ENCODE data around the gene ZNRF2.

ZNRF2 gene

GRCh38 chr7:30284298-30285066, at the start of gene ZNRF2:
TSS of gene ZNRF2 (plus strand) at chr7:30284597. CDS start at chr7:30285358, 761 bp downstream.
- peak; percentile 99 for DNase-seq (ENCODE audit: low read depth)

- no peak for DNase-seq (ENCODE audit: low read depth)
Measured at GRCh38 chr7:30237271-30237695, 47.1 kb upstream of the ZNRF2 start.

GRCh38 chr7:30238721-30239441, 45.5 kb upstream of the ZNRF2 start:
- no peak for DNase-seq (ENCODE audit: low read depth)

- no peak for DNase-seq (ENCODE audit: low read depth)
Measured at GRCh38 chr7:30240106-30240800, 44.1 kb upstream of the ZNRF2 start.

- DNase-seq (ENCODE audit: low read depth), result no peak
Measured at GRCh38 chr7:30241767-30242166, 42.6 kb upstream of the ZNRF2 start.

GRCh38 chr7:30244340-30244739, 40.1 kb upstream of the ZNRF2 start:
- DNase-seq (ENCODE audit: low read depth), result no peak

GRCh38 chr7:30245913-30246312, 38.5 kb upstream of the ZNRF2 start:
- no peak for DNase-seq (ENCODE audit: low read depth)

- no peak for DNase-seq (ENCODE audit: low read depth)
Measured at GRCh38 chr7:30246392-30246791, 38.0 kb upstream of the ZNRF2 start.

GRCh38 chr7:30247541-30248401, 36.6 kb upstream of the ZNRF2 start:
- DNase-seq (ENCODE audit: low read depth), result no peak

- no peak for DNase-seq (ENCODE audit: low read depth)
Measured at GRCh38 chr7:30249316-30249715, 35.1 kb upstream of the ZNRF2 start.

- DNase-seq (ENCODE audit: low read depth), result no peak
Measured at GRCh38 chr7:30249986-30250774, 34.2 kb upstream of the ZNRF2 start.

GRCh38 chr7:30251708-30252329, 32.6 kb upstream of the ZNRF2 start:
- no peak for DNase-seq (ENCODE audit: low read depth)

GRCh38 chr7:30252885-30253795, 31.3 kb upstream of the ZNRF2 start:
- DNase-seq (ENCODE audit: low read depth), result no peak

GRCh38 chr7:30253796-30254165, 30.6 kb upstream of the ZNRF2 start:
- DNase-seq (ENCODE audit: low read depth), result no peak

- DNase-seq (ENCODE audit: low read depth), result no peak
Measured at GRCh38 chr7:30254248-30254647, 30.1 kb upstream of the ZNRF2 start.

GRCh38 chr7:30254717-30255063, 29.7 kb upstream of the ZNRF2 start:
- no peak for DNase-seq (ENCODE audit: low read depth)

GRCh38 chr7:30255064-30255769, 29.2 kb upstream of the ZNRF2 start:
- DNase-seq (ENCODE audit: low read depth), result no peak

GRCh38 chr7:30256349-30256858, 28.0 kb upstream of the ZNRF2 start:
- no peak for DNase-seq (ENCODE audit: low read depth)

- DNase-seq (ENCODE audit: low read depth), result no peak
Measured at GRCh38 chr7:30260246-30260768, 24.1 kb upstream of the ZNRF2 start.

Data from T-helper 22 cell (primary cell).